GM23338 (cell line): ENCODE measurements around the gene RAP1GAP.

Experiments
- EZH2 ChIP-seq: fragments of 200-600 bp; sonication (generic); IDR thresholded peaks from one replicate; pipeline ENCODE4 v1.8.0; 2017; ENCODE audit warnings: antibody characterized with exemption, mild to moderate bottlenecking, low read depth; ENCODE audit not compliant: unreplicated experiment
- EZH2phosphoT487 ChIP-seq: fragments of 200-600 bp; sonication (generic); IDR thresholded peaks from one replicate; pipeline ENCODE4 v1.8.1; 2018; ENCODE audit warnings: antibody characterized with exemption; ENCODE audit not compliant: unreplicated experiment
- TF ChIP-seq, protein P1 (sequence below), 2 experiments: fragments of 200-600 bp in 1 of 2; sonication (generic) in 1 of 2; conservative IDR thresholded peaks; 2 replicates each; pipeline versions ENCODE4 v1.5.1 to v1.6.1; 2016 to 2017; ENCODE audit warnings: antibody characterized with exemption in 2 of 2, low read depth in 2 of 2, mild to moderate bottlenecking in 2 of 2, moderate library complexity in 1 of 2
- TF ChIP-seq, protein P2 (sequence below): IDR thresholded peaks from 2 replicates; pipeline ENCODE4 v1.6.1; 2016; ENCODE audit warnings: antibody characterized with exemption

DNA sequence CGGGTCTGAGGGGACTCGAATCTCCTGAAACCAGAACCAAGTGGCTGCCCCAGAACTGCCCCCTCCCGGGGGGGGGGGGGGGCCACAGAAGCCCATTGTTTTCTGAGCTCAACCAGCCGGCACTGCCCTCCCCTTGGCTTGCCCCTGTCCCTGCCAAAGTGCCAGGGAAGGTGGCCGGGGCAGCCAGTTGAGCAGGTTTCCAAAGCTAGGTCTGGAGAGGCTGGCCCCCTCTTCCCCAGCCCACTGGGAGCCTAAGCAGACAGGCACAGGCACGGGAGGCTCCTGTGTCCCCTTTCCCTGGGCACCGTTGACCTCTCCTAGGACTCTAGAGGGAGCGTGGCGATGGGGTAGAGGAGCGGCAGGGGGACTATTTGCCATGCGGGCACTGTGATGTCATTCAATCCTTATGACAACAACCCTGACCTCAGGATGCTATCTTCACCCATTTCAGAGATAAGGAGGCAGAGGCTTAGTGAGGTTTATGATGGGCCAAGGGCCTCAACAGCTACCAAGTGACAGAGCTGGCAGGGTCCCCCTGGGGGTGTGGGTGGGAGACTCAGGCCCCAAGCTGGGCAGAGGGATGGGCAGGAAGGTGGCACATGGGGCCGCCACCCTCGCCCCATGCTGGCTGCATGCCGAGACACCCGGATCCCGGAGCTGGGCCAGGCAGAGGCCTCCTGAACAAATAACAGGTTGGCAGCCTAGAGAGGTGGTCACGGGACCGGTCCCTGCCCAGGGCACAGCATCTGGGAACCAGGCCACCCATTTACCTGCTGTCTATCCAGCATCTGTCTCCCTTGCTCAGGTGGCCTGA is 35.0 kb downstream of the RAP1GAP start:
- no peak for TF ChIP-seq EZH2
- no peak for TF ChIP-seq EZH2phosphoT487
- TF ChIP-seq, protein P1, sequence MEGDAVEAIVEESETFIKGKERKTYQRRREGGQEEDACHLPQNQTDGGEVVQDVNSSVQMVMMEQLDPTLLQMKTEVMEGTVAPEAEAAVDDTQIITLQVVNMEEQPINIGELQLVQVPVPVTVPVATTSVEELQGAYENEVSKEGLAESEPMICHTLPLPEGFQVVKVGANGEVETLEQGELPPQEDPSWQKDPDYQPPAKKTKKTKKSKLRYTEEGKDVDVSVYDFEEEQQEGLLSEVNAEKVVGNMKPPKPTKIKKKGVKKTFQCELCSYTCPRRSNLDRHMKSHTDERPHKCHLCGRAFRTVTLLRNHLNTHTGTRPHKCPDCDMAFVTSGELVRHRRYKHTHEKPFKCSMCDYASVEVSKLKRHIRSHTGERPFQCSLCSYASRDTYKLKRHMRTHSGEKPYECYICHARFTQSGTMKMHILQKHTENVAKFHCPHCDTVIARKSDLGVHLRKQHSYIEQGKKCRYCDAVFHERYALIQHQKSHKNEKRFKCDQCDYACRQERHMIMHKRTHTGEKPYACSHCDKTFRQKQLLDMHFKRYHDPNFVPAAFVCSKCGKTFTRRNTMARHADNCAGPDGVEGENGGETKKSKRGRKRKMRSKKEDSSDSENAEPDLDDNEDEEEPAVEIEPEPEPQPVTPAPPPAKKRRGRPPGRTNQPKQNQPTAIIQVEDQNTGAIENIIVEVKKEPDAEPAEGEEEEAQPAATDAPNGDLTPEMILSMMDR (conservative IDR thresholded peaks at IDR 0.05; ENCODE audit: low read depth in 2 of 2) = no peak
- TF ChIP-seq, protein P2, sequence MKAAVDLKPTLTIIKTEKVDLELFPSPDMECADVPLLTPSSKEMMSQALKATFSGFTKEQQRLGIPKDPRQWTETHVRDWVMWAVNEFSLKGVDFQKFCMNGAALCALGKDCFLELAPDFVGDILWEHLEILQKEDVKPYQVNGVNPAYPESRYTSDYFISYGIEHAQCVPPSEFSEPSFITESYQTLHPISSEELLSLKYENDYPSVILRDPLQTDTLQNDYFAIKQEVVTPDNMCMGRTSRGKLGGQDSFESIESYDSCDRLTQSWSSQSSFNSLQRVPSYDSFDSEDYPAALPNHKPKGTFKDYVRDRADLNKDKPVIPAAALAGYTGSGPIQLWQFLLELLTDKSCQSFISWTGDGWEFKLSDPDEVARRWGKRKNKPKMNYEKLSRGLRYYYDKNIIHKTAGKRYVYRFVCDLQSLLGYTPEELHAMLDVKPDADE = no peak
